ENCODE data around the gene HPN.
A peak's percentile ranks its signal among the peaks of the same experiment; 100 is the strongest.
"Not testable (repeated sequence)": the region's sequence is repeated elsewhere in the genome, so short reads cannot be mapped to it uniquely, and the experiment has no call there.

HPN gene

DNA sequence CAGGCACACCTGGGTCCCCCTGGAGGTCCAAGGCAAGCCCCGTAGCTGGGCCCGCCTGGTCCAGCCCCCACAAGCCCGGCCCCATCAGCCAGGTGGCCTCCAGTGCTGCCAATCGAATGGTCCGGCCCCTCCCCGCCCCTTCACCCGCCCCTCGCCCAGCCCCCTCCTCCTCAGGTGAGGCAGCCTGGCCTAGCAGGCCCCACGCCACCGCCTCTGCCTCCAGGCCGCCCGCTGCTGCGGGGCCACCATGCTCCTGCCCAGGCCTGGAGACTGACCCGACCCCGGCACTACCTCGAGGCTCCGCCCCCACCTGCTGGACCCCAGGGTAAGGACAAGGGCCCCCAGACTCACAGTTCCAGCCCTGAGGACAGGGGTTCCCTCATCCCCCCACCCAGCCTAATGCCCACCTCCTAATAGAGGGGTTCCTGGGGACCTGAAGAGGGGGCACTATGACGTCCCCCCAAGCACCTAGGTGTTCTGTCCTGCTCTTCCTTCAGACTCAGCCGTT, at the start of gene HPN:
Gene HPN (plus strand): TSS at position 174 of the 508 bp plus-strand sequence. CDS start 786 bp downstream, outside the sequence.
- DNase-seq, result no peak

DNA sequence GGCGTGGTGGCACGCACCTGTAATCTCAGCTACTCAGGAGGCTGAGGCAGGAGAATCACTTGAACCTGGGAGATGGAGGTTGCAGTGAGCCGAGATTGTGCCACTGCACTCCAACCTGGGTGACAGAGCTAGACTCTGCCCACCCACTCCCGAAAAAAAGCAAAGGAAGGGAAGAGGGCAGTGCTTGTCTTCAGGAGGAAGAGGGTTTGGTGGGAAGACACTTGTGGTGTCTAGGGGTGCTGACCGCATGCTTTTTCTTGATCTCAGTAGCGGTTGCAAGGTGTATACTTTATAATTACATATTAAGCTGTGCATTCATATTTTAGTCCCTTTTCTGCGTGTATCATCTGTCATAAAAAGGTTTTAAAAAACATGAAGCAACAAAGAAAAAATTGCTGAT, 48.9 kb upstream of the HPN start:
- not testable (repeated sequence) for DNase-seq

DNA sequence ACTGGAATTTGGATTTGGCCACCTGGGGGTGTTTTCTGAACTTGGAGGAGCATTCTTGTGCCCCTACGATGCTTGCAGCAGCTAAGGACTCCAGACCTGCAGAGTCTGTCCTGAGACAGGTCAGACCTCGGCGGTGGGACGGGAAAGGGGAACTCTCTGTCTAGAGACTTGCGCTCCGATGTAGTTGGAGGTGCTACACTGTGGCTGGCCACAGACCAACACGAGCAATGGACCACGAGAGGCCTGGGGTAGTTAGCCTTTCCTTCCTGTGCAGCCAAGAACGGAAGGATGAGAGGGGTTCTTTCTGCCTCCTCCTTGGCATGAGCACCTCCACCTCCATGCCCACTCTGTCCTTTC, 47.3 kb upstream of the HPN start:
- DNase-seq, result no peak

DNA sequence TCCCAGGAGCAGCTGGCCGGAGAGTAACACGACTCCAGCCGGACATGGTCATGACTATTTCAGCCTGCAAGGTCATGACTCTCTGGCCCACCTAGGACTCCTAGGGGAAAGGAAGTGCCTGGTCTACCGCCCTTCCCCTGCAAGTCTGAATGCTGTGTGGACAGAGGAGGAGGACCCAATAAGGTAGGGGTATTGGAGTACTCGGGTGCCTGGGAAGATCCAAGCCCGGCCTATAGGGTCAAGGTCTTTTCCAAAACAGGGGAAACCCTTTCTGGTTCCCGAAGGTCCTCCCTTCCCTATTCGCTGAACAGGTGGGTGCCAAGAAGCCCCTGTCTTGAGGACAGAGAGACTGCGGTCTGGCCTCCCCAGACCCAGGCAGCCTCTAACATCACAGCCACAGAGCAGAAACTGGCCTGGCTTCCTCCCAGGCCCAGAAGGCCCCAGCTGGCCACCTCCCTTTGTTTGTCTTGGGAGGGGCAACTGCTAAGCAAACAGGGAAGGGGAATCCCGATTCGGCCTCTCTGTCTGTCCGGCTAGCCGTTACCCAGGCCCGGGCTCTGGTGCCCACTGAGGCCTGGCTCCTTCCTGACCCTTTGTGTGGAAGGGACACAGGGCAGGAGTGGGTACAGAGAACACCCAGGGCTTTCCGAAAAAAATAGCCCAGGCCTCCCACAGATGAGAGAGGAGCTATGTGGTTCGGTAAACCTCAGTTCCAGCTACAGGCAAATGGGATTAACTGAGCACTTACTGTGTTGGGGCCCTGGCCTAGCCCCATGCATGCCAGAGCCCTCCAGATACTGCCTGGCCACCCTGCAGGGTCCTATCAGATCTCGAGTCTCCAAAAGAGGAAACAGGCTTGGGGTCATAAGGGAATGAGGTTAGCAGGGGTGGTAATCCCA, 46.6 kb upstream of the HPN start:
- DNase-seq, result no peak

DNA sequence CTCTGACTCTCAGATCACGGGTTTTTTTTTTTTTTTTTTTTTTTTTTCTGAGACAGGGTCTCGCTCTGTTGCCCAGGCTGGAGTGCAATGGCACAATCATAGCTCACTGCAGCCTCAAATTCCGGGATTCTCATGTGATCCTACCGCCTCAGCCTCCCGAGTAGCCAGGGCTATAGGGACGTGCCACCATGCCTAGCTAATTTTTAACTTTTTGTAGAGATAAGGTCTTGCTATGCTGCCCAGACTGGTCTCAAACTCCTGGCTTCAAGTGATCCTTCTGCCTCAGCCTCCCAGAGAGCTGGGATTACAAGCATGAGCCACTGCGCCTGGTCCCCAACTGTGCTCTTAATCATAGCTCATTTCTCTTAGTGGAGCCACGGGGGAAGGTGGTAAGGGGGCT, 46.0 kb upstream of the HPN start:
- DNase-seq, result no peak

DNA sequence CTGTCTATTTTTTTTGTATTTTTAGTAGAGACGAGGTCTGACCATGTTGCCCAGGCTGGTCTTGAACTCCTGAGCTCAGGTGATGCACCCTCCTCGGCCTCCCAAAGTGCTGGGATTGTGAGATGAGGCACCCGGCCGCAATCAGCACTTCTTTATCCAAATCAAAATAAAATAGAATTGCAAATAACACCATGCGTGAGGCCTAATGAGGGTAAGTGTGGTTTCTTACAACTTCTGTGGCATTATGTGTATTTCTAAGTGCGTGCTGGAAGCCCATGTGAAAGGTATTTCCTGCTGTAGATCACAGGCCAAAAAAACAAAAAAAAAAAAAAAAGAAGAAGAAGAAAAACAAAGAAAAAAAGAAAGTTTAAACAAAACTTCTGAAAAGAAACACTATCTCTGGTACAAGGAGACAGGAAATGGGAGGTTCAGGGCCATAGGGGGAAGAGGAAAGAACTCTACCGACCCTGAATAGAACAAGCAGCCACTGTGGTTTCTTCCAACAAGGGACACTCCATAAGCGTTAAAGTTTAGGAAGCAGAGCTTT, 44.4 kb upstream of the HPN start:
- no peak for DNase-seq

DNA sequence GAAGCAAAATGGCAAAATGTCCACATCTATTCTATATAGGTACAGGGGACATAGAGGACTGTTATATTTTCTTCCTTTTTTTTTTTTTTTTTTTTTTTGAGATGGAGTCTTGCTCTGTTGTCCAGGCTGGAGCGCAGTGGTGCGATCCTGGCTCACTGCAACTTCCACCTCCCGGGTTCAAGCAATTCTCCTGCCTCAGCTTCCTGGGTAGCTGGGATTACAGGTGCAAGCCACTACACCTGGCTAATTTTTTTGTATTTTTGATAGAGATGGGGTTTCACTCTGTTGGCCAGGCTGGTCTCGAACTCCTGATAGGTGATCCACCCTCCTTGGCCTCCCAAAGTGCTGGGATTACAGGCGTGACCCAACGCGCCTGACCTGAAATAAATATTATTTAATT, 43.3 kb upstream of the HPN start:
- DNase-seq, result not testable (repeated sequence)

DNA sequence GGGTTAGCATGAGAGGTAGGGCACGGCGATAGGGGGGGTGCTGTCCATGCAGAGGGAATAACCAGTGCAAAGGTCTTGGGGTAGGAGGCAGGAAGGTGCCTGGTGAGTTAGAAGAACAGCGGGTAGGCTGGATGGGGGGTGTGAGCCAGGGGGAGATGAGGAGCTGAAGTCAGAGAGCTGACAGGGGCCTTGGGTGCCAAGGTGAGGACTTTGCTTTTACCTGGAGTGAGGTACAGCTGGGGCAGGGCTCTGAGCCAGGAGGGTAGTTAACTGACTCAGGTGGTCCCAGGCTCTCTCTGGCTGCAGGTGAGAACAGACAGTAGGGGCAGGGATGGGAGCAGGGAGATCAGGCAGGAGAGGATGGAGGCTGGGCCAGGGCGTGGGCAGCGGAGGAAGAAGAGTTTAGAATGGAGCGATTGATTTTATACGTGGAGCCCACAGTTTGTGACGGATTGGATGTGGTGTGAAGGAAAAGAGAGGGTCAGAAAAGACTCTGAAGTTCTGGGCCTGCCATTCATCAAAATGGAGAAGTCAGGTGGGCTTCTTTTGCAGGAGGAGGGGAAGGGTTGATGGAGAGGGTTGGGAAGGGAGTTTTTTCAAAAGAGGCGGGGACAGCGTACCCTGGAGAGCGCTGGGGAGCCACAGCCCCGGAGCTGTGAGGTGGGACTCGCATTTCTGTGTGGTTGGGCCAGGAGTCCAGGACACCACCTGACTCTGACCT, 42.6 kb upstream of the HPN start:
- DNase-seq, result no peak

DNA sequence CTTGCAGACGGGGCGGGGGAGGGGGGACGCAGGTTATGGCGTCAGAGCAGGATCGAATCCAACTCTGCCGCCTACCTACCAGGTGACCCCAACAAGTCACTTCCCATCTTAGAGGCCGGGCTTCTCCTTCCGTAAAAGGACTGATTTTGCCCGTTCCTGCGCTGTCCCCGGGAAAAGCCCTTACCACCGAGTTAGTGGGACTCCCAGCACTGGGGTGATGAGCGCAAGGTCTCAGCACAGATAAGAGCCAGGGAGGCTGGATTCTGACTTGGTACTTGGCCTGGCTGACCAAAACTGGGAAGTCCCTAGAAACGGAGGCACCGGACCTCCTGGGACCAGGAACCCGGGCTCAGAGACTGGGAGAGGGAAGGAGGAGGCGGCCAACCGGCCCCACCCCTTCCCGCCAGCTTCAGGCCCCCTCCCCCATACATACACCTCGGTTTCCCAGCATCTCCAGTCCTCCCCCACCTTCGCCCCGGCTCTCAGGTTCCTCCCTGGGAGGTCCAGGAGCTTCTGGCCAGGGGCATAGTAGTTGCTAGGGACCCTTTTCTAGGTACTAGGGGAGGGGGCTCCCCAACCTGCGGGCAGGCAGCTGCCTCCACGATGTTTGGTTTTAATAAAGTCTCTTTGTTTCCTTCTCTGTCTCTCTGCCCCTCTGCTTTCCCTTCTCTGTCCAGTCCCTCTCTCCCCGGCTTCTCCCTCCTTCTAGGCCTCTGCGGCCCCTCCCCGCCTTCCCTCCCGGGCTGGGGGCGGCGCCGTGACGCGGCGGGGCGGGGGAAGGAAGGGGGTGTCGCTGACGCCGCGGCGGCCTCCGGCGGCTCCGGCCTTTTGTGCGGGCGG, 41.8 kb upstream of the HPN start, which contains the start of gene GRAMD1A:
Gene GRAMD1A (plus strand): TSS at position 826 of the 840 bp plus-strand sequence. CDS start 156 bp downstream, outside the sequence.
- DNase-seq, result peak; percentile 90

DNA sequence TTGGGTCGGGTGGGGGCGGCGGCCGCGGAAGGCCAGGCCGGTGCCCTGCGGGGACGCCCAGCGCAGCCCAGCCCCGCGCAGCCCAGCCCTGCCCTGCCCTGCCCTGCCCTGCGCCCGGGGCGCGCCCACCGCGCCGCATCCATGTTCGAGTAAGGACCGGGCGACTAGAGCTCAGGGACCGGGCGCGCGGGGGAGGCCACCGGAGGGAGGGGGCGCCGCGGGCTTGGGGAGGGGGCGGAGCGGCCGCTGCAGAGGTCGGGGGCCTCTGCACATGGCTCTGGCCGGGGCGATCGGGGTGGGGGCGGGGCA, 41.2 kb upstream of the HPN start:
- no peak for DNase-seq

DNA sequence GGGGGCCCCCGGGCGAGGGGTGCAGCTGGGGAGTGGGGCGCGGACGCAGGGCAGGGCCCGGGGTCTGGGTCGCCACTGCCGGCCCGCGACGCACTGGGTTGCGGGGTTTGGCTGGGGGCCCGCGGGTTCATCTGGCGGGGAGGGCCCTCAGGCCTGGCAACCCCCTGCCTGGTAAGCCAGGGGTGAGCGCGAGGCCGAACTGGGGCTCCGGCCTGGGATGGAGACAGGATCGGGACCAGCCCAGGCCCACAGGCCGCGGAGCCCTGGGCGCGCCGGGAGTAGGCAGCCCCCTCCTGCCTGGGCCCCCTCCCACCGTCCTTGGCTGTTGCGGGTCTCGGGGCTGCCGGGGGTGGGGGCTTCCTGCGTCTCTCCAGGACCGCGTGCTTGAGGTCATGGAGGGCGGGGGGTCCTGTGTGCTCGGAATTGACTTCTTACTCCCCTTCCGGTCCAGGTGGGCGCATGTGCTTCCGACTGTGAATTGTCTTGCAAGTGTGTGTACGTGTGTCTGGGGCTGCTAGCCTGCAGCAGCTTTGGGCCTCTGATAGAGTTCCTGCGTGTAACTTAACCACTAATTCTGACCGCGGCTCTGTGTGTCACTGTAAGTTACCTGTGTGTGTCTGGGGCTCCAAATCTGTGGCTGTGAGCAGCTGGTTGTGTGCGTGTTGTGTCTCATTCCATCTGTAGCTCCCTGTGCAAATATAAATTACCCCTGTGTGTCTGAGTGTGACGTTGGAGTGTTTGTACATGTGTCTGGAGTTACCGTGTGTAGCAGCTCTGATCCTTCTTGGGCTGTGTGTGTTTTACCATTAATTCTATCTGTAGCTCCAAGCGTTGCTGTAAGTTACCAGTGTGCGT, 40.6 kb upstream of the HPN start:
- peak; percentile 28 for DNase-seq

DNA sequence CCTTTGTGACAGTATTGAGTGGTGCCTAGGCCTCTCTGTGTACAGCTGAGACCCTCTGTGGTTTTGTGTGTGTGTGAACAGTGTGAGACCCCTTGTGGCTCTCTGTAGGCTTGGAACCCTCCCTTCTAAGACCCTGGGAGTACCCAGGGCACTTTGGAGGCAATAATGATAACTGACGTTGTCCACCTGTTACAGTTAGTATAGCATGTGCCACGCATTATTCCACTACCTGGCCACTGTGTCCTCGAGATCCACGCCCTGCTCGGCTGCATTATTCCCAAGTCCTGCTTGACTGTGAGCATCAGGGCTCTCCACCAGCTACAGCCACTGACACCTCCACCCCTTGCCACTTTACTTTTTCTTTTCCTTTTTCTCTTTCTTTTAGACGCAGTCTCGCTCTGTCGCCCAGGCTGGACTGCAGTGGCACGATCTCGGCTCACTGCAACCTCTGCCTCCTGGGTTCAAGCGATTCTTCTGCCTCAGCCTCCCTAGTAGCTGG, 39.4 kb upstream of the HPN start:
- no peak for DNase-seq

DNA sequence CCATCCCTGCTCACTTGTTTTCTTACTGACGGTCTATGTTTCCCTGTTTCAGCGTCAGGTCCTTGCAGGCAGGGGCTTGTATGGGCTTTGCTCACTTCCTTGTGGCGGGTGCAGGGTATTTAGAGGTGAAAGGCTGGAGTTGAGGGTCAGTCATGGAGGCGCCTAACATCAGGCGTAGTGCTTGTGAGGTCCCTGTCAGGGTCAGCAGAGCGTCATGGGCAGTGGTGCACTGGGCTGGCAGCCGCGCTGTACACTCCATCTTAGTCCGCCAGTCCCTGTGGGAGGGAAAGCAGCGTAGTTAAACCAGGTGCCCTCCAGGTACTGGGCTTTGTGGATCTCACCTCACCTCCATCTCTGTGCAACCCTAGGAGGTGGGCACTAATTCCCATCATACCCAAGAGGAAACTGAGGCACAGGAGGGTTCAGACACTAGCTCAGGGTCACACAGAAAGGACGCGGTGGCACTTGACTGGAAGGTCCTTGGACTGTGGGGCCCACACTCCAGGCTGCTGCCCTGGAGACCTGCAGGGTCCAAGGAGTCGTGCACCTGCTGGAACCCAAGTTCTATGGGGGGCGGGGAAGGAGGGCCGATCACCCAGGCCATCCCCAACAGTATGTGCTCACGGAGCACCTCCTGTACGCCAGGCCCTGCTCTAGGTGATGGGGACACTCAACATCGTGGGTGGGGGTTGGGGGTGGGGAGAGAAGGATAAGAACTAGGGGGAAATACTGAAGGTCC, 36.8 kb upstream of the HPN start:
- no peak for DNase-seq

DNA sequence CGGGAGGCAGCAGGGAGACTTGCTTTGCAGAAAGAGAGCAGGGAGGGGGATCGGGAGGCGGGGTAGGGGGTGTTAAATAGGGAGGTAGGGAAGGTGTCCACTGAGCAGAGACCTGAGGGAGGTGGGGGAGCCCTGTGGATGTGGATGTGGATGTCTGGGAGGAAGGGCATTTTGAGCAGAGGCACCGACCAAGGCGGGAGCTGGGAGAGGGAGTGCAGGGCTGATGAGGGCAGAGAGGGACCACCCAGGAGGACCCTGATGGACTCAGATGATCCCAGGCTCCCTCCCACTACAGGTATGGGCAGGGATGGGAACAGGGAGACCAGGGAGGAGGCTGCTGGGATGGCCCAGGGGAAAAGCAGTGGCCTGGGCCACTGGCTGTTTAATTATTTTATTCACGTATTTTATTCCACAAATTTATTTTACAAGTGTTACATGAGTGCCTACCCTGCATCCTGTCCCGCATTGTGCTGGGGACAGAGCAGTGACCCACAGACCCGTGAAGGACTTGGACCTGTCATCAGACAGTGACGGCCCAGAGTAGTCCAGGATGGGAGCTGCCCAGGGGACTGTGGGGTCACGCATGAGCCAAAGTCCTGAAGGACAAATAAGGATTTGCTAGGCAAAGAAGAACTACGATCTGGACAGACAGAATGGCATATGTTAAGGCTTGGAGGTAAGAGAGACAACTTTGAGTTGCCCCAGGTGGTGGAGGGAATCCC, 36.1 kb upstream of the HPN start:
- DNase-seq, result no peak

DNA sequence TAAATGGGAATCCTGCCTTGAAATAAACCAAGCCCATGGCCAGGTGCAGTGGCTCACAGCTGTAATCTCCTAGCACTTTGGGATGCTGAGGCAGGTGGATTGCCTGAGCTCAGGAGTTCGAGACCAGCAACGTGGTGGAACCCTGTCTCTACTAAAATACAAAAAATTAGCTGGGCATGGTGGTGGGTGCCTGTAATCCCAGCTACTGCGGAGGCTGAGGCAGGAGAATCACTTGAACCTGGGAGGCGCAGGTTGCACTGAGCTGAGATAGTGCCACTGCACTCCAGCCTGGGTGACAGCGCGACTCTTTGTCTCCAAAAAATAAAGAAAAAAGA, 35.5 kb upstream of the HPN start:
- not testable (repeated sequence) for DNase-seq

DNA sequence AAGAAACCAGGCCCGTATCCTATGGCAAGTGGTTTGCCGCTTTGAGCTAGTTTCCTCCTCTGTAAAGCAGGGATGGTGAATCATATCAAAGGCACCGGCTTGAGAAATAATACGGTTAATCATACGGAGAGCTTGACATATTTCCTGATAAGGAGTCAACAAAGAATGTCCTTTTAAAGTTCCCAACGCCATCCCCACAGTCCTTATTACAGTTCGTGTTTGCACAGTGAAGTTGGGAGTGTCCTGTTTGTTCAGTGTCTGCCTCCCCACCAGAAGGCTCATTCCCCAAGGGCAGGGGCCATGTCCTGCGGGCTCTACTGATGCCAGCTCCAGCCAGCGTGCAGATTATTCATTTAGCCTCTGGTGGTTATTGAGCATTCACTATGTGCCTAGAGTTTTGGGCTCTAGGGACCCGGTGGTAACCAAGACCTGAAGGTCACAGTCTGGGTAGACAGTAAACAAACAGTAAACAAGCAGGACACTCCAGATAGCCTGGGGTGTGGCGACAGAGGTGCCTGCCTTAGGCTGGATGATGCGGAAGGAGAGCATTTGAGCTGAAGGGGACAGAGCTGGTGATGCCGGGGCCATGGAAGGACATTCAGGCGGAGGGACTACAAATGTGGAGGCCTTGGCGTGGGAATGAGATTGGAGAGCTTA, 35.1 kb upstream of the HPN start:
- peak; percentile 35 for DNase-seq

DNA sequence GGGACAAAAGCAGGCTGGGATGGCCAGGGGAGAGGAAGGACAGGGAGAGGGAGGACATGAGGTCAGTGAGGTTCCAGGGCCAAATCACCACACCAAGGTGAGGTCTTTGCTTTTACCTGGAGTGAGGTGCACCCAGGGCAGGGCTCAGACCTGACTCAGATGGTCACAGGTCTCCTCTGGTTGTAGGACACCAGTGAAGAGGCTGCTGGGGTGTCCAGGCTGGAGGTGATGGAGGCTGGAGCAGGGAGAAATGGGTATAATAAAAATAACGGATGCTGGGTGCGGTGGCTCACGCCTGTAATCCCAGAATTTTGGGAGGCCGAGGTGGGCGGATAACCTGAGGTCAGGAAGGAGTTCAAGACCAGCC, 34.5 kb upstream of the HPN start:
- no peak for DNase-seq

DNA sequence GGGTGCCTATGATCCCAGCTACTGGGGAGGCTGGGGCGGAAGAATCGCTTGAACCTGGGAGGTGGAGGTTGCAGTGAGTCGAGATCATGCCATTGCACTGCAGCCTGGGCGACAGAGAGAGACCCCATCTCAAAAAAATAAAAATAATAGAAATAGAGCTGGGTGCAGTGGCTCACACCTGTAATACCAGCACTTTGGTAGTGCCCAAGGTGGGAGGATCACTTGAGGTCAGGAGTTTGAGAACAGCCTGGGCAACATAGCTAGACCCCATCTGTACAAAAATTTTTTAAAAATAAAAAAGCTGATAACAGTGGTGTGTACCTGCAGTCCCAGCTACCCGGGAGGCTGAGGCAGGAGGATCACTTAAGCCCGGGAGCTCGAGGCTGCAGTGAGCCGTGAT, 34.1 kb upstream of the HPN start:
- DNase-seq, result not testable (repeated sequence)

DNA sequence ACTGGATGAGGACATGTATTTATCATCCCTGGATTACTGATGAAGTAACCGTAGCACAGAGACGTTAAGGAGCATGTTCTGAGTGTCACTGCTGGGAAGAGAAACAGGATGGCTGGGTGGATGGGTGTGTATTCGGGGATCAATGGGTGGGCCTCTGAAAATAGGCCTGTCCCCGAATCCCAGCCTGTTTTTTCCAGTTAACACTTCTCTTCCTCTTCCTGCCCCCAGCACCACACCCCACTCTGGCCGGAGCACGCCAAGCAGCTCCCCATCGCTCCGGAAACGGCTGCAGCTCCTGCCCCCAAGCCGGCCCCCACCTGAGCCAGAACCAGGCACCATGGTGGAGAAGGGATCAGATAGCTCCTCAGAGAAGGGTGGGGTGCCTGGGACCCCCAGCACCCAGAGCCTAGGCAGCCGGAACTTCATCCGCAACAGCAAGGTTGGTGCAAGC, 32.6 kb upstream of the HPN start:
- DNase-seq, result no peak

All from fibroblast of skin of right quadriceps (primary cell).